NCI-H1417 treated with DMSO at 0.1 percent for 48 hours (cell line): ENCODE measurements around the gene GNGT2.

Experiments used
- DNase-seq: peaks from one replicate; lab custom pipeline; 2025; lab: John Stamatoyannopoulos, UW

GNGT2 gene

DNA sequence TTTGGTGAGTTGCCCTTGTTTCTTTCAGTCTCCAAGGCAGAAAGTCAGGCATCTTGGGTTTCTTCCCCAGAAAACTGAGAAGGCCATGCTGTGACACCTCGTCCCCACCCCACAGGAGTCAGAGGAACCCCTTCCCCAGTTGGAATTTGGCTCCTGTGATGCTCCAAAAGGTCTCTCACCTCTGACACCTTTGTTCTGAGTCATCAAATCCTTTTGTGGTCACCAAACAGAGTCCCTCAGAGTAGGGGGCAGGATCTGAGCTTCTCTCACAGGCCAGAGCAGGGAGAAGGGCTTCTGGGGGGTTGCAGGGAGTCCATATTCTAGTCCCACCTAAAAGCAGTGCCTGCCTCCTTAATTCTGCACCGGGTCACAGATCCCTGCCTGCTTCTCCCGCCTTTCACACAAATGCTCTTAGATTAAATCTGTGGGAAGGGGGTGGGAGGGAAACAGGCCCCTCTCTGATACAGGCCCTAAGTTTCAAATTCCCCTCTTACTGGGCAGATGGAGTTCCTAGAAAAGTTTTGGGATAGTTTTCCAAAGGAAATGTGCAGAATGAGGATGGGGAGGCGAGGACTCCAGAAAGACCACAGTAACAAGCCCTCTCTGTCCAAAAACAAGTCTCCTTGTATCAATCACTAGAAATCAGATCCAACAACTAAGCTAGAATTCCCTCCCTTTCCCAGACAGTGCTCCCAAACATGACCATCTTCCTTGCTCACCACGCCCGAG lies 18.9 kb upstream of the GNGT2 start:
- no peak for DNase-seq

DNA sequence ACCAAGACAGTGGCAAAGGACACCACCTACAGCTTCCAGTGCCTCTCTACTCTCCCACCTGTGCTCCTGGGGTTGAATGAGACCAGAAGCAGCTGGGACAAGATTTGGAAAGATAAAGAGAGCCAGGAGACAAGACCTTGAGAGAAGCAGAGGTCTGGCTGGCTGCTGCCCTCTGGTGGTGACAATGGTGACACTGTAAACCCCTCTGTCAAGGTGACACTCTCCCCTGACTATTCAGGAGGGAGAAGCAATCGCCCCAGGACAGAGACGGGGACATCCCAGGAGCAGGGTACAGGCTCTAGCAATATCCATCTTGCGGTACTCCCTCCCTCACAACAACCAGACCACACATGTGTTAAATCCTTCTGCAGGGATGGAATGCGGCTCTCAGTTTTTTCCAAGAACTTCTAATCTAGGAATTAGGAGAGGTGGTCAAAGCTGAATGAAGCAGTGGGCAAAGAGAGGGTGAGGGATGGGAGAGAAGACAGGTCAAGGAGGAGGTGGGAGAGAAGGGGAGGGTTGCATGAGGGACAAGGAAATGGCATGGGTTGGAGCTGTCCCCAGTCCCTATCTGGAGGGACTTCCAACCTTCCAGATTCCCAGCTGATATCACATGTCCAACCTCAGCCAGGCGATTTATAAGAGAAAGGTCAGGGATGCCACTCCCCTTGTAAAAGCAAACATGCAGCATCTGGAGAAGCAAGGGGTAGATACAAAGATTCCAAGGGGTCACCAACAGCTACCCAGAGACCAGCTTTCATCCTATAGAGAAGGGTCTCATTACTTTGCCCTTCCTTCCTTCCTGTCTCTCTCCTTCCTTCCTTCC lies 17.3 kb upstream of the GNGT2 start:
- DNase-seq: no peak

DNA sequence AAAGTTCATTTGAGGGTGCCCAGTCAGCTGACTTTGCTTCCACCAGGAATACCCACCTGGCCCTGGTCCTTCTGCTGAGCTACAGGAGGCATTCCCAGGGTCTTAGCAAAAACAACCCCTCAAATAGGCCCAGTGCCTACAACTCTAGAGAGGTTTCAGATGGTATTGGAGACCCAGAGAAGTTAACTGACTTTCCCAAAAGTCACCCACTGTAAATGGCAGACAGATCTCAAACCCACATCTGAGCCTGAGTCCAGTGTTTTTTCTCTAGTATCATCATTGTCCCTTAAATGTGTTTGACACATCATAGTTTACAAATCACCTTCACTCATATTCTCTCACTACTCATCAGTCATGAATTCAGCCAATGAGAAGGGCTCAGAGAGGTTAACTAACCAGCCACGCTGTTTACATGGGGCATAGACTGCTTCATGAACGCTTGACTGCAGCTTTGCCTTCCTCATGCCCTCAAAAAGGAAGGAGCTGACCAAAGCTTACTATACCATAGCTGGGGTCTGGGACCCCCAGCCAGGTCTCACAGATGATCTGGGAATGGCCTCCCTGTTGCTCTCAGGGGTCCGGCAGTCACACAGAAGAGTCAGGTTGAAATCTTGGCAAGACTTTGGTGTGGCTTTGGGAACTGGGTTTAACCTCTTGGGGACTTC lies 16.5 kb upstream of the GNGT2 start:
- no peak for DNase-seq

DNA sequence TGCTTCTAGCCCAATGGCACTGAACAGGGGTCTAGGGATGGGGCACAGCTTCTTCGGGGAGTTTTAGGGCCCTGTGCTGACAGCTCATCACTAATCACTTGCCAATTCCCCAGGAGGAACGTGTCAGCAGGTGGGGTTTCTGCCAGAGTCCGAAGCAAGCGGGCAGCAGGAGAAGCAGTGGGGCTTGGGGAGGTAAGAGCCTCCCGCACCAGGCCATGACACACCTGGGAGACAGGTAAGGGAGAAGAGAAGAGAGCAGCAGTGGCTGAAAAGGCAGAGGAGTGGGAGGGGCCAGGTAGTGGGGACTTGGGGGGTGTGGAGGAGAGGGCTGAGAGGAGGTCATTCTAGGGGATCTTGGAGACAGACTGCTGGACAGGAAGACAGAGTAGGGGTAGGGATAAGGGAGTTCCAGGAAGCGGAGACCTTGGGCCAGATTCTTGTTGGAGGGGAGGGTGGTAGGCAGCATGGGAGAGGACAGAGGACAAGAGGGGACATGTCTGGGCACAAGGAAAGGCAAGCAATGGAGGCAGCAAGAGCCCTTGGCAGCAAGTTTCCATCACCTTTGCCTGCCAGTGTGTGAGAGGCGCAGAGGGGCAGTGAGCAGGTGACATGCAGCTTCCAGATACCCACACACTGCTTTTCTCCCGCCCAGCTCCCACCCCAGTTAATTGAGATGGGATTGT lies 15.3 kb upstream of the GNGT2 start:
- DNase-seq: no peak

DNA sequence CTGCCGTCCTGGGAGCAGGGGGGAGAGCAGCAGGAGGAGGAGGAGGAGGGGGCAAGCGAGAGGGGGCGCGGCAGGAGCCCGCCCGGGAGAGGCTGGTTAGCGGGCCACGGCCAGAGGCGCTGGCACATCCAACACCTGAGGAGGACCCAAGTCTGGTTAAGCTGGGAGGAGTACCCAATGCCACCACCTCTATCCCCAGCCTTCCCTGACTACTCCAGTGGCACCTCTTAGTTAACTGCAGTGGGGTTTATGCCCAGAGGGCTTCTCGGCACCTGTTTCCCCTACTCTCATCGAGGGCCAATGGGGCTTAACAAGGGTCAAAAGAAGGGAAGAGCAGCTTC lies 14.6 kb upstream of the GNGT2 start:
- DNase-seq: no peak

DNA sequence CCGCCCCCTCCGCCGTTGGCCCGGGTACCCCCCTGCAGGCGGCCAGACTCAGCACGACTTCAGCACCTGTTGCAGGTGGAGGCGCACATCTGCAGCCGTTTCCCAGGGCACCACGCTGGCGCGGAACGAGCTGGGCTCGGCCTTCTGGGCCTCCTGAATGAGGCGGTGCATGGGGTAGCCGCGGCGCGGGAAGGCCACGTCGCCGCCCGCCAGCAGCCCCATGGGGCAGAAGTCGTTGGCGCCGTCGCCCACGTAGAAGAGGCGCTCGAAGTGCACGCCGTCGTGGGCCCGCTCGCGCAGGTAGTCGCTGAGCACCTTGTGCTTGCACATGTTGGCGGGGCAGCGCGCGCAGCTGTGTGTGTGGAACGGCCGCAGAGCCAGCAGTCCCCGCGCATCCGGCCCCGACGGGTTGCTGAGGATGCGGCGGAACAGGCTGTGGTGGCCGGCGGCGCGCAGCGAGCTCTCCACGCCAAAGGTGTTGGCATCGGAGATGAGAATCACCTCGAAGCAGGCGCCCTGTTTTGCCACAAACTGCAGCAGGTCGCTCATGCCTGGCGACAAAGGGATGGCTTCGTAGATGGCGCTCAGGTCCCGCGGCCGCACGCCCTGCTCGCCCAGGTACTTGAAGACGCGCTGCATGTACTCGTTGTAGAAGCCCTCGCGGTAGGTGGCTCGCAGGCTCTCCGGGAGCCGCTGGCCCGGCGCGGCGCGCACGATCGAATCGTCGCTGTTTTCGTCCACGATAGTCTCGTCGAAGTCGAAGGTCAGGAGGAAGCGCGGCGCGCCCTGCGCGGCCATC lies 14.0 kb upstream of the GNGT2 start:
- no peak for DNase-seq

DNA sequence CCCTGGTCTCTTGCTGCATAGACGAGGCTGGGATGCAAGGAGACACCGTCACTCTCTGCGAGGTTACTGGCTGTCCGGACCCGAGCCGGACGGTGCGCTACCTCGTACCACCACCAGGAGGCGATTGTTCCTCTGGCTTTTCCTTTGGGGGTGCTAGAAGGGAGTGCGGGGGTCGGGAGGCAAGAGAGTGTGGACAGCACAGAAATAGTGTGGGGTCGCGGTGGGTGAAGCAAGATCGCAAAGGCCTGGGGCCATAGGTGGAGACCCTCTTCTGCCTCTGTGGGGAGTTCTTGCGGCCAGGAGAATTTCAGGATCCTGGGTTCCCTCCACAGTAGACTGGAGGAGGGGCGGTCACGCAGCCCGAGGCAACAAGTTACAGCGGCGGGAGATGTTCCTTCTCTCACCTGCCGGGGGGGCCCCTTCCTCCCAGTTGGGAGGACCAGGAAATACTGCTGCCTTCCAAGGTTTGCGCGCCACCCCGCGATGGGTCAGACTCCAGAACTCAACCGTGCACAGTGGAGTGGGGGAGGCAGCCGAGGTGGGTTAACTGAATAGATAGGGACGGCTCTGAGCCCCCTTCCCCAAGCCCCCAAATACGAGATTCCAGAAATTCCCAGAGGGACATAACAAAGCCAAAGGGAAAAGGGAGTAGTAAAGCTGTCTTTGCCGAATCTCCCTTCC lies 13.3 kb upstream of the GNGT2 start:
- no peak for DNase-seq

DNA sequence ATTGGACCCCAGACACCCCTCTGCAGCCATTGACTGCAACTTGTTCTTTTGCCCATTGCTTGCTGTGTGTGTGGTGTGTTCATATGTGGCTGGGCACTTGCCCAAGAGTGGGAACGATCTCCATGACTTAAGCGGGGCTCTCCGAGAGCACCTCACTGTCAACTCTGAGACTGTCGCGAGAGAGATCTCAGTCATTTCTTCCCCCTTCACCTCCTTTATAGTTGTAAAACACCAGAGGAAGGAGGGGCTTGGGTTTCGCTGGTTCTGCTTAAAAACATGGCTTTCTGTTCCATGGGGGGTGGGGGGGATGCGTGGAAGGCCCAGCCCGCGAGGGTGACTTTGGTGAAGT lies 12.8 kb upstream of the GNGT2 start:
- no peak for DNase-seq

DNA sequence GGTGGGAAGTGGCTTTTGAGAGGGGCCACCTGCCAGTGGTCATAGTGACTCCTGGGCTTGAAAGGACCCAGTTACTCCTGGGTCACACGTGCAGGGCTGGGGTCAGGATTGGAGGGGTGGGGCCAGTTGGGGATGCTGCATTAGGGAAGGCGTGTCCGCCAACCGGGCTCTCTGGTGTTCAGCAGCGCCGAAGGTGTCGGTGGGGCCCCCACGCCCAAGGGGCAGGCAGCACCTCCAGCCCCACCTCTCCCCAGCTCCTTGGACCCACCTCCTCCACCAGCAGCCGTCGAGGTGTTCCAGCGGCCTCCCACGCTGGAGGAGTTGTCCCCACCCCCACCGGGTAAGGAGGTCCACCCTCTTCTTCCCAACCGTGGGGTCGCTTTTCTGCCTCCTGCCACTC lies 9.6 kb upstream of the GNGT2 start:
- DNase-seq: no peak

DNA sequence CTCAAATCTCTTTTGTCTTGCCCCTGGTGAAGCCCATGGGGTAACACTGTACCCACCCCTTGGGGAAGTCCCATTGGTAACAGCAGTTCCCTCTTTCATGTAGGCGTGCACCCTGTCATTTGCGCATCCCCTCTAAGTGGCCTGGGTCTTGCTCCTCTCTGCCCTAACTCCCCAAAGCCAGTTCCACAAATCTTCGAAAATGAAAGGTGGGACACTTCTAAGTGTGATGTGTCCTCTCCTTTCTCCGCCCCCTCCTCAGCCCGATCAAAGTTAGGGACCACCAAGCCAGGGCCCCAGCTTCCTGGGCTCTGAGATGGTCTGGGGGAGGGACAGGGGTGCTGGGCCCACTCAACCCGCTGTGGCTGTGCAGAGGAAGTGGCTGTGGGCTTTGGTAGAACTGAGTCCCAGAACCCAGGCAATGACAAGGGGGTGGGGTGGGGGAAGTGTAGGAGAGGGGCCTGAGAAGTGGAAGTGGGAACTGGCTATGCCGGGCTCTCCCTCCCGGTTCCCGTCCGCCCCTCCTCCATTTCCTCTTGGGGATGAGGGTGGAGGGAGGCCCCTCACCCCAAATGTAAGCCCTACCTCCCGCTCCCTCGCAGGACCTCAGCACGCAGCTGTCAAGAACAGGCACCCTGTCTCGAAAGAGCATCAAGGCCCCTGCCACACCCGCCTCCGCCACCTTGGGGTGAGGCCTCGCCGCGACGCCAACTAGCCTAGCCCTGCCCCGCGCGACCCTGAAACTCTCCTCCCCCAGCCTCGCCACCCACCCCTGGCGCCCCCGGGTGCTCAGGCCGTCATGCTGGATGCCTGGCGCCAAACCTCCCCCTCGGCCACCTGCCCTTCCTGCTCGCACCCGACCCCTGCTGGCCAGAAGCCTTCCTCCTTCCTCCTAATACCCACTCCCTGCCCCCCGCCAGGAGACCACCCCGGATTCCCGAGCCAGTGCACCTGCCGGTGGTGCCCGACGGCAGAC lies 8.9 kb upstream of the GNGT2 start:
- DNase-seq: no peak

DNA sequence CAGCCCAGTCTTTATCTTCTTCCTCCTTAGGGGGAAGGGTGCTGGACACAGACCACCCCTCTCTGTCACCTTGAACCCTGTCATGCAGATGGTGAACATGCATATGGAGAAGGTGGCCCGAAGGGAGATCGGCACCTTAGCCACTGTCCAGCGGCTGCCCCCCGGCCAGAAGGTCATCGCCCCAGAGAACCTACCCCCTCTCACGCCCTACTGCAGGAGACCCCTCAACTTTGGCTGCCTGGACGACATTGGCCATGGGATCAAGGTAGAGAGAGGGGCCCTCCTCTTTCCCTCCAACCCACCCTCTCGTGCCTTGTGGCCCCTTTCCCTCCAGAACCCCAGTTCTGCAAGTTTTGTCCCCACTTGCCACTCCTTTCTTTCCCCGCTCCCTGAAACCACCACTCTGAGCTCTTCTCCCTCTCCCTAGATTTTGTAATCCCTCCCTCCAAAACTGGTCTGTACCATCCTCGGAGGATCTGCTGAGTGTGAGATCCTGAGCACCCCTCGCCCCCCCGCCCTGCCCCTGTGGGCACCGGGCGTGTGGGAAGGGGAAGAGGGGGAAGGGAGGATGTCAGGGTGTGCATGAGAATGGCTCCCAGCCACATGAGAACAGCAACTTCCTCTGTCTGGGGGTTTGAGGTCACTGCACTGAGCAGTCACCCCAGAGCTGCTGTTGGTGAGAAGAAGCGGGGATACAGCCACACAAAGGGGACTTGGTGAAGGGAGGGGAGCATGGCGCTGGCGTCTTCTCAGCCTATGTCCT lies 7.5 kb upstream of the GNGT2 start:
- DNase-seq: no peak

DNA sequence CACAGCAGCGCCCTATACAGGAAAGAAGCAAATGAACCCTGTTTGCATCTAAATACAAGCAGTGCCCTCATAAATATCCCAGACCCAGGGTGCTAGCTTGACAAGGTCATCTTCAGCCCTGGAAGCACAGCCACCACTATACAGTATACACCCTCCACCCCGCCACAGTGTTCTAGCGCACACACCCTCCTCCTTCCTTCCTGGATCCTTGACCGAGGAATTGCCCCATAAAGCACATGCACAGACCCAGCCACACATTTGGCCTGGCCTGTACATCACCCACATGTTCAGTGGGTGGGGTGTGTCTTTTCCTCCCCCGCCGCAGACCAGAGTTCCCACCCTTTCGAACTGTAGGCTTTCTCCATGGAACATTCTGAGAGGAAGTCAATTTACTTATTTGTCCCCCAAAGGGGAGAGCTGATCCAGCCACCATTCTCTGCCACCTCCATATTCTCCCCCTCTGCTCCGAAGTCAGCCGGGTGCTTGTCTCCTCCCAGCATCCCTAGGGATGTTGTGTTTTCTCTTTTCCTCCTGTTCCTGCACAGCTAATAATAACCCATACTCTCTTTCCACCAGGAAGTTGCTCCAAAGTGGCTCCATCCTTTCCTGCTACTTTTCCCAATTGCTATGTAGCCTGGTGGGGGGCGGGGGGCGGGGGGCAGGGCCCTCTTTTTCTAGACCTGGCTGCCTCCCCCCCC lies 6.7 kb upstream of the GNGT2 start:
- DNase-seq: no peak

DNA sequence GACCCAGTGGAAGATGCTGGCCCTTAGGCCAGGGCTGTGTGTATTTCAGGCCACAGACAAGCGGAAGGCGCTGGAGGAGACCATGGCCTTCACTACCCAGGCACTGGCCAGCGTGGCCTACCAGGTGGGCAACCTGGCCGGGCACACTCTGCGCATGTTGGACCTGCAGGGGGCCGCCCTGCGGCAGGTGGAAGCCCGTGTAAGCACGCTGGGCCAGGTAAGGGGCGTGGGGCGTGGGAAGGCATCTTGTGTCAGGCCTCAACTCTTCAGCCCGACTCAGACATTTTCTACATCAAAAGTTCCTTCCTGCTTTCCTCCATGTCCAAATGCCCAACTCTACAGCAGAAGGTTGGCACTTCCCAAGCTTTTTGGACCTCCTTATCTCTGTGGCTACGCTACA lies 6.1 kb upstream of the GNGT2 start:
- no peak for DNase-seq

DNA sequence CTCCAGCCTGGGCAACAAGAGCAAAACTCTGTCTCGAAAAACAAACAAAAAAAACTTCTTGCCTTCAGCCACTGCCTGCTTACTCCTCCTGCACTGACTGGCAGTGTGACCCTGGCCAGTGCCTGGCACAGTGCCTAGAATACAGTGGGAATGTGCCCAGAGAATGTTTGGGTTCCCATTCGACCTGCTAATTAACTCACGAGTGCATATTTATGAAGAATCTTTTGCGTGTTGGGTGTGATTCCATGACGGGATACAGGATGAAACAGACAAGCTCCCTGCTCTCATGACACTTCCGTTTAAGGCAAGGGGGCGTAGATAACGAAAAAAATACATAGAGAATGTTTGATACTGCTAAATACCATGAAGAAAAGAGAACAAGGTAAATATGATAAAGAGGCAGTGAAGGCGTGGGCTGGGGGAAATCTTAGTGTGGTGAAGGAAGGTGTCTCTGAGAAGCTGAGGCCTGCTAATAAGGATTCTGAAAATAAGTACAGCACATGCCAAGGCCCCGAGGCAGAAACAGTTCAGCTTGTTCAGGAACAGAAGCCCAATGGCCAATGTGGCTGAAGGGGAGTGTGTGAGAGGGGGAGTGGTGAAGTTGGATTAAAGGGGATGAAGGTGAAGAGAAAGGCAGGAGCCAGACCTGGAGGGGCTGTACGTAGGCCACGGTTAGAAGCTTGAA lies 4.4 kb upstream of the GNGT2 start:
- DNase-seq: no peak

DNA sequence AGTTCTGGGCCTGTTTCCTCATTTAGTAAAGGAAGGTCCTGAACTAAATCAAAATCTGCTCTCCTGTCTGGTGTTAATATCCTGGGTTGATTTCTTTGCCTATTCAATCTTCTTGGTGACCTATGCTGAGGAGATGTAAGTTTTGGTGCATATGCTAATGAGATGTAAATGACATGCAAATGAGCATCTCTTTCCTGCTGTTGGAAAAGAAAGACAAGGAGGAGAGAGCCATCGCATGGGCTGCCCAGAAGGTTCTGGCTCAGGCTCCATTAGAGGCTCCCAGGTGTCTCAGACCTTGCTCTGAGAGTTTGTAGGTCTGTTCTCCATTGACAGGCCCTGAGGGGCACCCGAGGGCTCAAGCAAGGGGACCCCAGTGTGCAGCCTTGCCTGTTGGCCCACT lies 3.5 kb upstream of the GNGT2 start:
- no peak for DNase-seq

DNA sequence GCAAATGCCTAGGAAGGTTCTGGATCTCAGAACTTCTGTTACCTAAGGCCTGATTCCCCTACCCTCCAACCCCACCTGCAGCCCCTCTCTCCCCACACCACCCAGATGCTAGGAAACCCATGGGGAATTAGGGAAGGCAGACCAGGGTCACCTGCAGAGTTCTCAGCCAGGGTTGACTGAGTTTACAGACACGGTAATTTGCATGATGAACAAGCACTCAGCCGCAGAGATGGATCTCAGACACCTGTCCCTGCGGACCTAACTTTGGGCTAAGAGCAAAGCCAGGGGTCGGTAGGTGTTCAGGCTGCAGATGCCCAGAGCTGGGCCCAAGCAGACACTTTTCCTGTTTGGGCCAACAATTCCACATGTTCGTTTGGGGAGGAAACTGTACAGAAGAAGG lies 3.0 kb upstream of the GNGT2 start:
- DNase-seq: no peak

DNA sequence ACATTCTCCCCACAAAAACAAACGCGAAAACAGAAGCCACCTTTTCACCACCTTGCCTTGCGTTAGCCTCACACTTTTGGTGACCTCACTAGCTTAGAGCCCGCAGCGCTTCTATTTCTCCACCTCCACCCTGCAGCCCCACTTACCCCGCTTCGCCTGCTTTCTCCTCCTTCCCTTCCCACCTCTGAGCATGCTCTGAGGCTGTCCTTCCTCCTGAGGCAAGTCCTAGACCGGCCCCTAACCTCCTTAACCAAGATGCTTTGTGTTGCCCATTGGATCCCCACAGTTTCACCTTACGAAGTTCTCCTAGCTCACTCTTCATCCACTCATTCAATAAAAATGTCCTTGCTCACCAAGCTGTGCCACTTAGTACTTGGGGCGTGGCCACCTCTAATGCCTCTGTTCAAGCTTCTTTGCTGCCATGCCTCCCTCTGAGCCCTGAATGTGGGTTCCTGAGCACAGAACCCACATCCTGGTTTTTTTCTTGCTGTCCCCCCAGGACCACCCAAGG lies 1.3 kb downstream of the GNGT2 start:
- DNase-seq: no peak

DNA sequence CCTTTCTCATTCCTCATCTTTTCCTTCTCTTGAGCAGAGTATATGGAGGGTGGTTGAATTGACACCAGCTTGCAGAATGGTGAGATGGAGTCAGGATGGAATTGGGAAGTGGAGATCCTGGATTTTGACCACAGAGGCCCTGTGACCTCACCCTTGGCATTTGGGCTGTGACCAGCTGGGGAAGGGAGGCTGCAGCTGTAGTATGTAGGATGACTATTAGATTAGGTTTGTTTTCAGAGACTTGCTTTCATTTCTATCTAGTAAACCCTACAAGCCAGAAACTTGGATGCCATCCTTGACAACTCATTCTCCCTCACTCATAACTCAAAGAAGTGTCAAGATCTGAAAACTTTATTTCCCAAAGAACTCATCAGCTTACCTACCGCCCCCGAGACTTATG lies 5.9 kb downstream of the GNGT2 start:
- DNase-seq: no peak
